ENCODE results near the gene SFR1. TPM values are rescaled to one million over a fixed set of nuclear protein-coding genes. Genes with fewer than 3 reads are reported as not detected.

SFR1 gene, protein sequence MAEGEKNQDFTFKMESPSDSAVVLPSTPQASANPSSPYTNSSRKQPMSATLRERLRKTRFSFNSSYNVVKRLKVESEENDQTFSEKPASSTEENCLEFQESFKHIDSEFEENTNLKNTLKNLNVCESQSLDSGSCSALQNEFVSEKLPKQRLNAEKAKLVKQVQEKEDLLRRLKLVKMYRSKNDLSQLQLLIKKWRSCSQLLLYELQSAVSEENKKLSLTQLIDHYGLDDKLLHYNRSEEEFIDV
- total RNA-seq, result 11.0 and 12.1 TPM in 2 replicates

DNA sequence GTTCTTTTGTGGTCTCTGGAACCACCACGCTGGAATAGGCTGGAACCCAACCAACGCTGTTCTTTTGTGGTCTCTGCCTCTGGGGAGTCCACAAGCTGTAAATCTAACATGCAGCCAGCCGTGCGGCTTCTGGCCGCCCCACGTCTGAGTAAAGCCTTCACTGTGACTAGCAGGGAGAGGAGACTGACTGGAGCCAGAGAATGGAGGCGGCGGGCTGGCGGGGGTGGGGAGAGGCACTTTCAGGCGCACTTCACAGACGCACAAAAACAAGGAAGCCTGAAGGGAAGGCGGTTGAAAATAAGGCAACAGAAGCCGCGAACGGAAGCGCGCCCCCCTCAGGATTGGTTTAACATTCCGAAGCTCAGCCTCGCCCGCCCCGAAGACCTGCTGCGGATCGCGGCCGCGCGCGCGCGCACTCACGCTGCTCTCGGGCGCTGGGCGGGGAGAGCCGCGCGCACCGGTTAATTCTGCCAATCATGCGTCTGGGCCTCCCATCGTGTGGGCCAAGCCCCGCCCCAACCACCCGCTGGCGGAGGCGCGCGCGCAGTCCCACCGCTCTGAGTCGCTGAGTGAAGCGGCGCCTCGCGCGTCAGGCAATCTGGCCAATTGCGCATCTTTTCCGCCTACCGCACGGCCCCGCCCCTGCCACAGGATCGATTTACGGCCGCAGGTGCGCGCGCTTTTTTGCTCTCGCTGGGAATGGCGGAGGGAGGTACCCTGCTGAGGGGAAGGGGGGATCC lies at the start of gene SFR1:
SFR1 (plus strand) TSS at position 687 of the 740 bp plus-strand sequence; CDS start at position 700, 13 bp downstream.

DNA sequence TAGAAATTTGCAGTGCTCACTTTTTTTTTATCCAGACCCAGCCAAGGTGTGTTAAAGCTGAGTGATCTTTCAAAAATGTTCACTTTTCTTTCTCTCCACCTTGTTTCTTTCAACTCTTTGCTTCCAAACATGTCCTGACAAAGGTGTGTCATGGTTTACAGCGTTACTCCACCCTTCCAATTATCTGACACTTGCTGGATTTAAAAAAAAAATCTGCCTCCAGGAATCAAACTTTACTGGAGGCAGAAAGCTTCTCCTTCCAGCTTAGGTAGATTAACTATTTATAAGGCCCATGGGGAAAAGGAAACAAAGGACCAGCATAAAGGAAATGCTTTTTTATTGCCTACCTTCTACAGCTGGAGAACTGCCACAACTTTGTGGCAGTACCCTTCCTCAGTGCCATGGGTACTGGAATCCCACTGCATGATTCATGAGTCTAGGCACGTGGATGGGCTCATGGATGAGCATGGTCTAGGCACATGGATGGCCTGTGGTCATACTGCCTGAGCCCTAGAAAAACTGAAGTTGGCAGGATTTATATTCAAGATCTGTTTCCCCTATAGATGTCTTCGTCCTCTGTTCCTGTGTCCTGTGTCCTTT lies 36.1 kb upstream of the SFR1 start, which contains the start of gene COL17A1:
COL17A1 (minus strand) TSS at position 80 of the 600 bp plus-strand sequence. CDS start 5,207 bp downstream, outside the sequence.

Other genes with a start within 250 kb of the SFR1 start
- gene STN1, start 204.0 kb upstream of the SFR1 start, total RNA-seq, result 42.2 and 51.9 TPM in 2 replicates
- gene SLK, start 155.0 kb upstream of the SFR1 start, total RNA-seq, result 19.3 and 26.8 TPM in 2 replicates
- not detected in 2 replicates for gene COL17A1, start 36.3 kb upstream of the SFR1 start, total RNA-seq
- gene CFAP43, start 110.2 kb downstream of the SFR1 start, total RNA-seq, result under 0.01 TPM in 1 of 2 replicates, not detected in the other
- 398 and 454 TPM in 2 replicates for gene GSTO1, start 132.7 kb downstream of the SFR1 start, total RNA-seq
- gene GSTO2, start 147.0 kb downstream of the SFR1 start, total RNA-seq, result 7.1 and 11.2 TPM in 2 replicates
- 14.2 and 23.4 TPM in 2 replicates for gene ITPRIP, start 216.3 kb downstream of the SFR1 start, total RNA-seq
- gene CFAP58, start 231.7 kb downstream of the SFR1 start, total RNA-seq, result 0.35 TPM in 1 of 2 replicates, not detected in the other